NCI-H1105 (cell line): ENCODE results near the gene CA12.
A peak's percentile ranks its signal among the peaks of the same experiment; 100 is the strongest.
"Not testable (repeated sequence)": the region's sequence is repeated elsewhere in the genome, so short reads cannot be mapped to it uniquely, and the experiment has no call there.

ENCODE experiments used
- DNase-seq: peaks from one replicate; lab custom pipeline; 2025; lab: John Stamatoyannopoulos, UW

CA12 gene

DNA sequence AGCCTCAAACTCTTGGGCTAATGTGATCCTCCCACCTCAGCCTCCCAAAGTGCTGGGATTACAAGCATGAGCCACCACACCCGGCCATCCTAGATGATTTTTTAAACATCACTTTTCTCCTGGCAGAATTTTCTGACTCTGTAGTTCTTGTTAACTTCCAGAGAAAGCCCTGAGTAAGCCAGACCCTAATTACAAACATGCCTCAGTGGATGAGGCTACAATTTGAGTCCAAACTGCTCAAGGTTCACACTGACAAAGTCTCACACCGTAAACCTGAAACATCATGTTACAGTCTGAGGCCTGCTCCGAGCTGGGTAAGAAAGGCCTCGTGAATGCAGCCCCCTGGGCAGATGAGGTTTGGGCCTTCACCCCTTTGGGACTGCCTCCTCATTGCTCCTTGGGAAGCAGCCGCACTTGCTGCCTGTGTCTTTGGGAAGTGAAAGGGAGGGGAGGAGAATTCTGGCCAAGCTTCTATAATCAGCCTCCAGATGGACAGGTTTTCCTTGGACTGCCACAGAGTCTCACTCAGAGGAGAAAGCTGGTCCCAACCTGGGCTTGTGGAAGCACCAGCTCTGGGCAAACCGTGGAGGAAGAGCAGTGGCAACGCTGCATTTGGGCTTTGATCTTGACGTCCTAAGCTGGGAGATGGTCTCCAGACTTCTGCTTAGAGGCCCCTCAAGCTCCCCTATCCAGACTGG, 46.0 kb downstream of the CA12 start:
- DNase-seq, result no peak

DNA sequence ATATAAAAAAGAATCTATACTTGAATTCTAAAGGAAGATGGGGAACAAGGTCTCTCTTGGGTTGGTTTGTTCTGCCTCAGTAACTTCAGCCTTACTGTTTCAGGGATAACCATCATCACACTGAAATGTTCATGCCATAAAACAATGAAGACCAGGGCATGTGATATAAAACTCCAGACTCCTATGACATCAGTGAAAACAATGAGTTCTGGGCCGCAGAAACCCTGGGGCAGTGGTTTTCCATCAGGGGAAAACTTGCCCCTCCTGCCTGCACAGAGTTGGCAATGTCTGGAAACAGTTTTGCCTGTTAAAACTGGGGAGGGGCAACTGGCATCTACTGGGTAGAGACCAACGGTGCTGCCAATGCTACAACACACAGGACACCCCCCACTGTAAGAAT, 46.8 kb downstream of the CA12 start:
- no peak for DNase-seq

DNA sequence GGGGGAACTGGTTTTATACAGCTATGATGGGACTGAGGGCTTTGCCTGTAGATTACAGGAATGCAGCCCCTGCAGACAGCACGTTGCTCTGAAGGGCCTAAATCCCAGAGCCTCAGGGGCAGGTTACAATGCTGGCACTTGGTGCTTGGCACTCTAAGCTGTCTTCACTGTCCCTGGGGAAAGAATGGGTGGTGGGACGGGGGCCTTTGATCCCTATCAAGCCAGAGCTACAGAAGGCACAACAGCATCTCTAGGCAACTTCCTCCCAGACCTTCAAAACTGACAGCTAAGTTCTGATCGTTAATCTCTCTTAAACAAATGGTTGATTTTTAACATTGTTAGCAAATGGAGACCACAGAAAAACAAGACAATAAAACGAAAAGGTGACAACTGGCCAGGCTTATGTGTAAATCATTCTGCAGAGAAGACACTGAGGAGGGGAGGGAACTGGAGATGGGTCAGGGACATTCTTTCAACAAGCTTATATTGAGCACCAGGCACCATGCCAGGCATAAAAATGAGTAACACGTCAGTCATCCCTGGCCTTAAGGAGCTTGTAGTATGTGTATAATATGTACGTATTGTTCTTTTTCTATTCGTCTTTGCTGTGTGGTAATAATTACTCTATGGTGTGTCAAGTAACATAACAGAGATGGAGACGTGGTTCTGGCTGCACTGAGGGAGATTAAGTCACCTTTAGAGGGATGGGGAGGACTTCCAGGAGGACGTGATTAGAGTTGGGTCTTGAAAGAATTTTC, 49.1 kb downstream of the CA12 start:
- DNase-seq, result no peak

DNA sequence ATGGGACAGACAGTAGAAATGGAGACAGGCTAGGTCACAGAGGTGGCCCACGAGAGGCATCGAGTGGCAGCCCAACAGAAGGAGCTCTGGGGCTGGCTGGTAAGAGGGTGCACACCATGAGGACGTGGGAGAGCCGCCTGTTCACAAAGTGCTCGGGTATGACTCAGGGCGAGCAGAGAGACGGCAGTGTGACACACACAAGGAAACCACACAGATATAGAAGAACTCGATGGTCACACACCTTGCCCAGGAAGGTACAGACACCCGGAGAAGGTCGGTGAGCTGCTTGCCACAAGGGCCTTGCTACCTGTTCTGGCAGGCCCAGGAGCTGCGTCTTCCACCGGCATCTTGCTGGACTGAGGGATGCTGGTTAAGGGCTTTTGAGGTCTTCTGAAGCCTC, 50.2 kb downstream of the CA12 start:
- no peak for DNase-seq

DNA sequence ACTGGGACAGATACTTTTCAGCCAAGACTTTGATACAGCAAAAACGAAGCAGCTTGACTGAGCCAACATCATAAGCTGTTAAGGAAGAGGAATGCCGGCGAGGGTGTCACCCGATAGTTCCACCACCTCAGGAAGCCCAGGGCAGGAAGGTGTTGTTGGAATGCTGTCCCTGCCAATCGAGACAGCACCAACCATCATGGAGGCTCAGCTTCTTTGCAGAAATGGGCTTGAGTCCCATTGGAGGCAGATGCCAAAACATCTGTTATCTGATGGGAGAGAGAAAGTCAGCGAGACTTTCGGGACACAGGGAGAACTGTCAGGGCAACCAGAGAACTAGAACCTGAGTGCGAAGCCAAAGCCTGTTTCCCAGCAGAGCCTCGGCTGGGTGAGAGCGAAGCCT, 50.7 kb downstream of the CA12 start:
- no peak for DNase-seq

DNA sequence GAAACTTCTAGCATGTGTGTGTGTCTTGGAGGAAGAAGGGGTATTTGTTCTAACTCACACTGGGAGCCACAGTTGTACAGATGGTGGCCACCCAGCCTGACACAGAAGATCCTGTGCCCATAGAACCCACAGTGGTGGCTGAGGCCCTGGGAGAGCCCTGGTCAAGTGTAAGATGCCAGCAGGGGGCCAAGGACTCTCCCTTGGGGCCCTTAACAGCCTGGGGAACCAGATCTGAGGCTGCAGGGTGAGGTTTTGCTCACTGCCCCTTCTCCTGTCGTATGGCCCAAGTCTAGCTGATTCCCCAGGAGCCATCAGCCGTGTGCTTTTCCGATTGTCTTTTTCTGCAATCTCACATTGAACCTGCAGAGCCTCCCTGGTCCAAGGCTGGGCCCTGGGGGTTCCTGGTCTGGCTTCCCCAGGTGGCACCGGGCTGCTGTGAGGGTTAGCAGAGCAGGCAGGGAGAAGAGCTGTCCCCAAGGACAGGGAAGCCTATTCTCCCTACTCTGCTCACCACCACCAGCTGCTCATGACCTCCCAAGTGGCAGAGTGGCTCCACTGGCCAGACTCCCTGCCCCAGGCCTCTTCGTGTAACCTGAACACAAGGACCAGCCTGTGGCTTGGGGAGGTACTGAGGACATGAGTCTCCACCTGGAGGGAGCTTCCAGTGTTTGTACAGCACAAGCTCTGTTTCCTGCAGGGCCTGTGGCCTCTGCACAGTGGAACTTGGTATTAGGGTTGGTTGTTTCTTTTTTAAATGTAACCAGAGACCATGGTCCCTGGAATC, 51.9 kb downstream of the CA12 start:
- DNase-seq, result no peak

DNA sequence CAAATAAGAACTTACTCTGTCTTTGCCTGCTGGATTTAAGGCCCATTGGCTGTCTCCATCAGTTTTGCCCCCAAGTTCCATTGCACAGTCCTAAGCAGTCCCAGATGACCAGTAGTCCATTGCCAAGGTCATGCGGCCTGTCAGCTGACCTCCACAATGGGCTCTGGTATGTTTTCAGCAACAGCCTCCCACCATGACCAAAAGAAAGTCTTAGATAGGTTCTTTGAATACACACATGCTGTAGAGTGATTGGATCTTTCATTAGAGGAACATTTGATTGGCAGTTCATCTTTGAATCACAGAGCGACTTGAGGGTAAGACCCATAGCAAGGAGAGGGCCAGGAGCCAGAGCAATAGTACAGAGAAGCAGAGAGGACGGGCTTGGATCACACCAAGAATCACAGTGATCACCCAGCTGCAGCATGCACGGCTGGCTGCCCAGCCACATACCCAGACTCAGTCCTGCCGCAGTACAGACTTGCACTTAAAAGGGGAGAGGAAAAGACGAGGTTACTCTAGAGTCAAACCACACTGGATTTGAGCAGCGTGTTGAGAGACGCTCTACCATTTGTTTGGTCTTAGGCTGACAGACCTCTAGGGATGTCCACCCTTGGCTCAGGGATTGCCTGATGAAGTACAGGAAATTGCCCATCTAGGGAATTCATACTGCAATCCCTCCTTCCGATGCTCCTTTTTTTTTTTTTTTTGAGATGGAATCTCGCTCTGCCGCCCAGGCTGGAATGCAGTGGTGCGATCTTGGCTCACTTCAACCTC, 53.8 kb downstream of the CA12 start:
- no peak for DNase-seq

DNA sequence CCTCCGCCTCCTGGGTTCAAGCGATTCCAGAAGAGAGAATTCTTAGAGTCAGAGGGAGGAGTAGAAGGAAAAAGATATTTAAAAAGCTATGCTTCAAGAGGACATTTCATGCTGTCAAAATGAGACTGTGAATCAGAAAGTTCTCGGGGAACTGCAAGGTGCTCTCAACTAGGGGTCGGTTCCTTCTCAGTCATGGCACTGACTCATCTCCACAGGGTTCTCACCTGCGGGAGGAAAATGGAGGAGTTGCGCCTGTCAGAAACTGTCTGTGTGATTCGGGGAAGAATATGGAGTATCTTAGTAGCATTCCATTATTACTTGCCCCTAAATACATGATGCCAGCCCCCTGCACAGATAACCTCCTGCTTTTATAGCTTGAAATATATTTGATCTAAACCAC, 56.9 kb downstream of the CA12 start:
- no peak for DNase-seq

DNA sequence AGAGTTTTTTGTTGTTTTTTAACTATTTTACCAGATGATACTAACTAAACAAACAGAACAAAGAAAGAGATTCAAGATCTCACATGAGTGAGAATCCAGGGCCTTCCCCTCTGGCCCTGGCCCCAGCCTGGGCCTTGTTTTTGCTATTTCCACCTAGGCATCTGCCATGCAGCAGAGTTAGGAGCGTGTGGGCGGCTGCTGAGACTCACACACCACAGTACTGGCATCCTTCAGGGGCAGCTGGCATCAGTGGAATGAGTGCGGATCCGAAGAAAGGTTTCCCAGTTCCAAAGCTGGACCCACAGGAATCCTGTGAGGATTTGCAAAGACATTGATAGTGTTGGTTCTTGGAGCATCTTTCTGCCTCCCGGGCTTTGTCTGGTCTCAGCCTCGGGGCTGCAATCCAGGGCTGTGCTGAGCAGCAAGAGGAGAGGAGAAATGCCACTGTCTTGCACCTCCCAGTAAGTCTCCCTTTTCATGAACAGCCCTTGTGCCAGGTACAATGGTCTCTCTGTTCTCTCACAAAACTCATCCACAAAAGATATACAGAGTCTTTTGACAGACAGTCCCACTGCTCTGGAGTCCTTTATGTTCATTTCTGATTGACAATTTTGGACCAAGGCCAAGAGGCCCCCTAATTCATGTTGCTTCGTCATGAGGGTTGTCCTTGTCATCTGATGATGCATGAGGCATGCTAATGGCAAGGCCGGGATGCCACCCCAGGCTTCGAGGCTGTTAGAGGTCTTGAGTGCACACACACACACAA, 57.7 kb downstream of the CA12 start:
- DNase-seq, result no peak

DNA sequence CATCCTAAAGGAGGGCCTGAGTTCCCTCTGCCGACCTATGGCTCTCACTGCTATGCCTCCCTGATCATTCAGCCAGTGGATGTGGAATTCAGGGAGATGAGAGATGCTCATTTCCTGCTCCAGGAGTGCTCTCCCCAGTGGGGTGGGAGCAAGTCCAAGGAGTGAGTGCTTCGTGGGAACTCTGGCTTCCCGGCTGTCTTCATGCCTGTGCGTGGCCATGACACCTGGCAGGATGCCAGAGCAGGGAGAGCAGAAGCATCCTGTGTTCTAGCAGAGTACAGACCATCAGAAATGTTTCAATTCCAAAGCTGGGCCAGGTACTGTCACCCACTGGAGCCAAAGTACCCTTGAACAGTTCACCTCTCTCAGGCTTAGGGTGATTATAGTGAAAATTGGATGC, 59.1 kb downstream of the CA12 start:
- peak; percentile 35 for DNase-seq

DNA sequence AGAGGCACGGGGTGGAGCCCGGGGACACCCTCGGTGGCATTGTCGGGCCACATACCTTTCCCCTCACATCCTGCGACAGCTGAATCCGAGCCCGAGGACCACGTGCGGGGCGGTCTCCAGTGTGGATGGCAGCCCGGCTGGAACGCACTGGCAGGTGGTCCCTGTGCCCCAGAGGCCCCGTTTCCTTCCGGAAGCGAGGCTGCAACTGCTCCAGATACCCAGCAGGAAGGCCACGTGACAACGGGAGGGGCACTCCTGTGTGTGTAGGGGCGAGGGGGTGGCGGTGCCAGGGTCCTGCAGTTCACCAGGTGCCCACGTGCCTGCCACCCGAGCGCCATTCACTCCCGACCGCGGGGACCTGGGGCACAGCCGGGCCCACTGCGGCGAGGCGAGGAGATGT, 60.2 kb downstream of the CA12 start:
- no peak for DNase-seq

DNA sequence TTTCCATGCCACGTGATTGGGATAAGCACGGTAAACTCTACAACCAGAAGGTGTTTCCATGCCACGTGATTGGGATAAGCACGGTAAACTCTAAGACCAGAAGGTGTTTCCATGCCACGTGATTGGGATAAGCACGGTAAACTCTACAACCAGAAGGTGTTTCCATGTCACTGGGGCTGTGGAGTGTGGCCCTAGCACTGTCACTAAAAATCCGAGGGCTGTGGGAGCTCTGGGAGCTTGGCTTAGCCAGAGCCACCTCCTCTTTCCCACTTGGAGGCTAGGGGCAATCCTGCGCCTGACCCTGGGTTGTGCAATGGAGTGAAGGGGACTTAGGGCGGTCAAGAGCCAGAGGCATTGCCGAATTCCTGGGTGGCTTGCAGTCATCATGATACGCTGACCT, 60.7 kb downstream of the CA12 start:
- DNase-seq, result not testable (repeated sequence)

DNA sequence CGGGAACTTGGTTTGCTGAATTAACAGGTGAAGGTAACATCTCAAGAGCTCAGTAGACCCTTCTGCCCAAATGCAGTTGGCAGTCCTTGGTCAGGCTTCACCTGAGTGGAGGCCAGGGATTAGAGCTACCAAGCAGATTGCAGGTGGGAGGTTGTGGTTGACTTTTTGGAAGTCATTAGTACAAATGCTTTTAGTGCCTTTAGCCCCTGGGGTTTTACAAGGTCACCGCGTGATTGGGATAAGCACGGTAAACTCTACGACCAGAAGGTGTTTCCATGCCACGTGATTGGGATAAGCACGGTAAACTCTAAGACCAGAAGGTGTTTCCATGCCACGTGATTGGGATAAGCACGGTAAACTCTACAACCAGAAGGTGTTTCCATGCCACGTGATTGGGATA, 61.2 kb downstream of the CA12 start:
- not testable (repeated sequence) for DNase-seq

DNA sequence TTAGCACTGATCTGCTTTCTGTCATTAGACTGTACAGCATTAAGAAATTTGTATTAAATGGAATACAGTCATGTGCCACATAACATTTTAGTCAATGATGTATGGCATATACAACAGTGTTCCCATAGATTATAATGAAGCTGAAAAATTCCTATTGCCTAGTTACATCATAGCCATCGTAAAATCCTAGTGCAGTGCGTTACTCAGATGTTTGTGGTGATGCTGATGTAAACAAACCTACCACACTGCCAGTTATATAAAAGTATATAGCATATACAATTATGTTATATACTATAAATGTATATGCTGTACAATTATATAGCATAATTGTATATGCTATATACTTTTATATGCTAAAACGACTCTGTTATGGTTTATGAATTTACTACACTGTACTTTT, 62.6 kb downstream of the CA12 start:
- DNase-seq, result no peak

DNA sequence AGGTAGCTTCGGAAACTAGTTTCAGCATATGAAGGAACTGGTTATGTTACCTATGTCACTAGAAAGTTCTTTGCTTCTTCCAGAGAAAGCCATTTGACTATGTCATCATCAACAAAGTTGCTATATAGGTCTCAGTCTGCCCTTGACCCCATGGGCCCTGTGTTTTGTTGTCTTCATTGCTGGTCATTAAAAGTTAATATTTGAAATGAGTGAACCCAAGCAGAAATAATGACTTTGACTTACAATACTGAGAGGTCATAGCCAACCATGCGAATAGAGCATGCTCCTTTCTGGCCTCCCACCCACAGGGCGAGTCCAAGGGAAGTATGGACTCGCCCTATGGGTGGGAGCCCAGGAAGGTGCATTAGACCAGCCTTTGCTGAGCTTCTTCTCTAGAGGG, 63.3 kb downstream of the CA12 start:
- no peak for DNase-seq

DNA sequence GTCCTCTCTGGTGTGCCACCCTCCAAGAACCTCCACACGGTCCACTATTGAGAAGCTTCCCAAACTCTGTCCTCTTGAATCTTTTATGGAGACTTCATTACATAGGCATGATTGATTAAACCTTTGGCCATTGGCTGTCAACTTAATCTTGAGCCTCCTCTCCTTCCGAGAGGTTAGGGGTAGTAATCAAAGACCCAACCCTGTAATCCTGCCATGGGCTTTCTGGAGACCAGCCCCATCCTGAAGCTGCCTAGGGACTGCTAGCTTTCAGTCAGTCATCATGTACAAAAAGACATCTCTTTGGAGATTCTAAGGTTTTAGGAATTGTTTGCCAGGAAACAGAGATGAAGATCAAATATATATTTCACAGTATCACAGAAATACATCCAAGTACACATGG, 67.2 kb downstream of the CA12 start:
- no peak for DNase-seq

DNA sequence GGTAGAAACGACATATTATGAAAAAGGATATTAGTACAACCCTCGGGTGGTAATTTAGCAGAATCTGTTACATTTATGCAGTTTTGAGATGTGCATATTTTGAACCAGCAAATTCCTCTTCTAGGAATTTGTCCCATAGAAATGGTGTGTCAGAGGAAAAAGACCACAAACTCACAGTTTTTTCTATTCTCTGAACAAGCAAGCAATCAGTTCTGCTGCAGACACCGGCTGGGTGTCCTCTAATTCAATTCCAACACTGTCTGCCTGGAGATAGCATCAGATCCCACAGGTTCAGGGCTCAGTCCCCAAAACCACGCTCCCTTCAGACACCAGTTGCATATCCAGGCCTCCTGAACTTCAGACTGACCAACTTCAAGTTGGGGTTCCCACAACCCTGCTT, 67.8 kb downstream of the CA12 start:
- DNase-seq, result no peak

DNA sequence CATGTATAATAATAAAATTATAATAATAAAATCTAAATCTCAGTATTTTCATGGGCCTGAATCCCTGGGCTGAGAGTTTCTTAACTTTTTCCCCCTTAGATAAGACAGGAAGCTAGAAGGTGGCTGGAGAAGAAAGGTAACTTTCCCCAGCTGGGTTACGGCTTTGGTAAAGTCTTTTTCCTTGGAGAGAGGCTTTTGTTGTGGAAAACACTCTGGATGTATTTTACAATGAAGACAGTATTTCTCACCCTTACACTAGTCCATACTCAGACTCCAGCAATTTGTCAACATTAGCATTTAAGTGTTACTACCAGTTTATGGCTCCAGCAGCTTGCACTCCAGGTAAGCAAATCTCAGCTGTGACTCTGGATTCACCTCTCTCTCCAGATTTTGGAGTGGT, 69.4 kb downstream of the CA12 start:
- DNase-seq, result no peak

DNA sequence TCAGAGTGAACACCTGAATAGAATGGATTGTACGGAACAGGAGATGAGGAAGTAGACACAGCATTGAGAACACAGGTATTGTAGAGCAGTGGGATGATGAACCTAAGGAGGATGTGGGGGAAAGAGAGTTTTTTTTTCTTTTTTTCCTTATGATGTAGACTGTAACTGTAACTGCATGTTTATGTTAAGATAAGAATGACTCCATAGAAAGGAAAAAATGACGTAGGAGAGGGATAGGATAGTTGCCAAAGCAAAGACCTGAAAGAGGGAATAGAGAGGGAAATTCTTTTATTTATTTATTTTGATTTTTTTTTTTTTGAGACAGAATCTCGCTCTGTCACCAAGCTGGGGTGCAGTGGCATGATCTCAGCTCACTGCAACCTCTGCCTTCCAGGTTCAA, 71.0 kb downstream of the CA12 start:
- DNase-seq, result no peak

DNA sequence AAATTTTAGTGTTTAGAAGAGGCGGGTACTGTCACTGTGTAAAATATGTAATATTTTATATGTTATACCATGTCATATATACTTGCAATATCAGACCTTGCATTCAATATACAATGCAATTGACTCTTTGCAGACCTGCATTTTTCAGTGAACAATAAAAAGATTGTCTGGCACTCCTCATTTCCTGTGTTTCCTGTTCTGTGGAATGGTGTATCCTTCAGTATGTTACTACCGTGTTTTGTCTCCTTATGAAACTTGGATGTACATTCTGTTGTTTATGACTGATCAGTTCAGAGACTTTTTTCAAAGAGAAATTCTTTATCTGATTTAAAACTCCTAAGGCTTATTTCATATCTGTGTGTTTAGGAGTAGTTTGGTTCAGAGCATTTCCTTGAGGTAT, 72.7 kb downstream of the CA12 start:
- DNase-seq, result no peak

DNA sequence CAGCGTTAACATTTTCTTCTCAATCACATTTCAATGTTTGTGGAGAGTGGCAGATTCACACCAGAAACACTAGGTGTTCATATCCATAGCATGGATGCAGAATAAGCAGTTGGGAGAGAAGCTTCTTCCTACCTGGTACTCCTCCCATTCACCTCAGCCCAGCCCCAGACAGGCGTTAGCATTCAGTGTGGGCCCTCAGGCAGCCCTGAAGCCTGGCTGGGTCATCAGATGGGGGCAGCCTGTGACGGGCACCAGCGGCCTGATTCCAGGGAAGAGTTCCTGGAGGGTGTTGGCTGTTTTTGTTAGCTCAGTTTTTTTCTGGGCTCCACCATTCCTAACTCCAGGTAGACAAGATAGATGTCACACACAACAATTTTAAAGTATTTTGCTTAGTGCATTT, 73.2 kb downstream of the CA12 start:
- DNase-seq, result no peak
